ENCODE data around the gene C2orf80.
"Not testable (repeated sequence)": the region's sequence is repeated elsewhere in the genome, so short reads cannot be mapped to it uniquely, and the experiment has no call there.

The C2orf80 gene

DNA sequence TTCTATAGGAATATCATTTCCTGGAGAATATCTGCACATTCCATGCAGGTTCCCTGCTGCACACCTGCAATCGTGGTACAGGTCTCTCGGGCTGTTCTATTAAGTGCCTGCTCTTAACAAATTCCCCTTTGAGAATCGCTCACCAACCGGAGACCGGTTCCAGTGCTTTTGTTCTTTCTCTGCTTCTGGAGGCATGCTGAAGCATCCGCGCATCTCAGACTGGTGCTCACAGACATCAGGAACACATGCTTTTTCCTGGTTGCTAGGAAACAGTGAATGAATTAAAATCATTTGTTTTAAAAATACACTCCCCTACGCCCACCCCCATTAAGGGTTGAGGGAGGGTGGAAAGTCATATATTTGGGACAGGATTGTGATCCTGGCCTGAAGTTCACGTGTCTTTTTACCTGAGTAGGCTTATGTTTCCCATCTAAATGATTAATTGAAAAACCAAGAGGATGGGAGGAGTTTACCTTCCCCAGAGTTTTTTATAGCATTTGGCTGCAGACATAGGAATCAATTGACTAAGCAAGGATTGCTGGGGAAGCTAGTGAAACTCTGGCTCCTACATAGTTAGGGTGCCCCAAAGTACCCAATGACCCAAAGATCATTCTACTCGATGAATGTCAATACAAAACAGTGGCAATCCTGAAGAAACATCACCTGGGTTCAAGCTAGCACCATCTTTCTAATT is at the start of gene C2orf80:
C2orf80 (minus strand) TSS at position 221 of the 694 bp plus-strand sequence. CDS start 3,044 bp downstream, outside the sequence.
- peak; percentile 41 for FAIRE-seq

DNA sequence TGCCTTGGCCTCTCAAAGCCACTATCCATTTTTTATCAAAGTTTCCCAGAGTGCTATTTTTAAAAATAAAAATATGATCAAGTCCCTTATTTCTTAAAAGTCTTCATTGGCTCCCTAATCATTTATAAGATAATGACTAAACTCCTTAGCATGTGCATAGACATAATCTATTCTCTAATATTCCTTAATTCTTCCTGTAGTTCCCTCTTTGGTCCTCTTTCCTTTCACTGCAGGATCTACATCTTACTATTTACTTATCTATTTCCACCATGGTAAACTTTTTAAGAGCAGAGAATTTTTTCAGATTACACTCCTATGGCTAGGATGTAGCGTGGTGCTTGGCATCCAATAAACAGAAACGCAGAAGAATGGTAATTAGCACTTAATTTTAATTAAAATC is 46.0 kb upstream of the C2orf80 start:
- FAIRE-seq: no peak

DNA sequence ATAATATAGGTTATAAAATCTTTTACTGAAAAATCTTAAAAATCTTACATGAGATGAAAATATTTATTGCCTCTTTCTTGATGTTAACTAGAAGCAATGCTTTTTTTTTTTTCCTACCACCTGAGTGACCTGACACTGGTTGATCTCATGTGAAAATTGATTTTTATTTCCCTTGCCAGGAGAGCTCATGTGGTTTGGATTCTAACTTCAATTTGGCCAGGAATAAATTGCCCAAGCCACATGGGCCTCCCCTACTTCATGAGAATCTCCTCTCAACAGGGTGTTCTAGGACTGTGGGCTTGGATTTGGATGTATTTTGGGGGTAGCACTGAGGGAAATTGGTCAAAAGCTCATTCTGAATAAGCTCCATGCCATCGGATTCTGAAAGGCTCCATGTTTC is 45.0 kb upstream of the C2orf80 start:
- FAIRE-seq: no peak

DNA sequence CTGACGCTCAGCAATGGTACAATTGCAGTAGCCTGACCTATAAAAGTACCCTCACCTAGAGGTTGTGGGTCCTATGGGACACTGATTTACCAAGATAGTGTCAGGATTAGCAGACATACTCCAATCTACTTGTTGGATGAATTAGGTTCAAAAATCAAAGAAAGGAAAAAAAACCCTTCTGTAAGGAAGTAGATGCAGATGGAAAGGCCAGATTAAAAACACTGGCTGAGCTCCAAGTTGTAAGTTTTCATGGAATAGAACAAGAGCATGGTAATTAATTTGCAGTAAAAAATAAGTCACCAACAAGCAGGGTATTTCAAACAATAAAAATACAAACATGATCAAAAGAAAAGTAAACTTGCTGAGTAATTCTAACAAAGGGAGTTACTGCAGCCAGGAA is 38.6 kb upstream of the C2orf80 start:
- FAIRE-seq: no peak

DNA sequence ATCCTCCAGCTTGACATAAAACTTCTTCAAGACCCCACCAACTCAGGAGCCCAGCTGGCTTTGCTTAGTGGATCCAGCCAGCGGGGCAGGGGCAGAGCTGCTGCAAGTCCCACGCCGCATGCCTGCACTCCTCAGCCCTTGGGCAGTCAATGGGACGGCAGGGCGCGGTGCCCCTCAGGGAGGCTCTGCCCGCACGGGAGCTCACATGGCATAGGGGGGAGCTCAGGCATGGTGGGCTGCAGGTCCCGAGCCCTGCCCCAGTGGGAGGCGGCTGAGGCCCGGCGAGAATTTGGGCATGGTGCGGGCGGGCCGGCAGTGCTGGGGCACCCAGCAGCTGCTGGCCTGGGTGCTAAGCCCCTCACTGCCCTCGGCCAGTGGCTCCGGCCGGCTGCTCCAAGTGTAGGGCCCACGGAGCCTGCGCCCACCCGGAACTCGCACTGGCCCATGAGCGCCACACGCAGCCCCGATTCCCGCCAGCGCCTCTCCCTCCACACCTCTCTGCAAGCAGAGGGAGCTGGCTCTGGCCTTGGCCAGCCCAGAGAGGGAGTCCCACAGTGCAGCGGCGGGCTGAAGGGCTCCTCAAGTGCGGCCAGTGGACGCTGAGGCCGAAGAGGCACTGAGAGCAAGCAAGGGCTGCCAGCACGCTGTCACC is 37.9 kb upstream of the C2orf80 start:
- no peak for FAIRE-seq

DNA sequence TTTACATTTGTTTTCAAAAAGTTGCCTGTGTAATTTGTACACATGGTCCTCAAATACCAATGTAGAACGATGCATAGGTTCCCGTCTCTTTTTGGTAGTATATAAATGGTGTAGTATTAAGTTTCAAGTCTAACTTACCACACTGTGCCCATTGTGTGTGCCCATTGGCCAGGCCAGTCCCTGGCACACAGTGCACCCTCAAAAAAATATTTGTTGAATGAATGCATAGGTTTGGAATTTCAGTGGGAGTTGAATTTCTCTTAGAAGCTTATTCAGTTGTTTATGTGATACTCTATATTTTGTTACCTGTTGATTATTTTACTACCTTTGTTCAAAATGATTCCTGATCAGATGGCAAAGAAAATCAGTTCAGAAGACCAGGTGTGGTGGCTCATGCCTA is 35.0 kb upstream of the C2orf80 start:
- FAIRE-seq: no peak

DNA sequence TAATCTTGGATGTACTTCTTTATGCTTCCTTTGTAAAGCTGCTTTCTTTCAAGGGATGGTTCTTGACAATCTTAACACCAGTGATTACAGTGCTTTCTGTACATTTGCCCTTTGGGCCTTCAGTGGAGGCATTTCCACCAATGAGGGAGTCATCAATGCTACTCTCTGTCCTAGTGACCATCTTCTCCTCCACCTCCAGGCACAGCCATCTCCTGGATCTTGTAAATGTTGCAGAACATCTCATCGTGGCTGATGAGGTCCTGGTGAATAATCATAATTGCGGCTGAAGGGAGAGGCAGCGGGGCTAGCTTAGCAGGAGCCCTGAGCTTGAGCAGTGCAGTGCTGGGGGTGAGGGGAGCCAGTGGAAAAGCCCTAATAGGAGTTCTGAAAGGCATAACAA is 32.5 kb upstream of the C2orf80 start:
- no peak for FAIRE-seq

DNA sequence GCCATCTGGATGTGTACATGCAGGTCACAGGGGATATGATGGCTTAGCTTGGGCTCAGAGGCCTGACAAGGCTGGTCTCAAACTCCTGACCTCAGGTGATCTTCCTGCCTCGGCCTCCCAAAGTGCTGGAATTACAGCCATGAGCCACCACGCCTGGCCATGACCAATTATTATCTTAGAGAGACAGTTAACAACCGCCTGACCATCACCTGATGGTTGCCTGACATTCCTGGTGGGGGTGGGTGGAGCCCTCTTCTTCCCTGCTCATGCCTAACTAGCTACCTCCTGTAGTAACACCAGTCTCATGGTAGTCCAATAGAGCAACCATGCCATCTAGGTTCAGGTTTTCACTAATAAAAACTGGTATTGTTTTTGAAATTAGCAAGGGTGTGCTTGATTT is 32.0 kb upstream of the C2orf80 start:
- not testable (repeated sequence) for FAIRE-seq

DNA sequence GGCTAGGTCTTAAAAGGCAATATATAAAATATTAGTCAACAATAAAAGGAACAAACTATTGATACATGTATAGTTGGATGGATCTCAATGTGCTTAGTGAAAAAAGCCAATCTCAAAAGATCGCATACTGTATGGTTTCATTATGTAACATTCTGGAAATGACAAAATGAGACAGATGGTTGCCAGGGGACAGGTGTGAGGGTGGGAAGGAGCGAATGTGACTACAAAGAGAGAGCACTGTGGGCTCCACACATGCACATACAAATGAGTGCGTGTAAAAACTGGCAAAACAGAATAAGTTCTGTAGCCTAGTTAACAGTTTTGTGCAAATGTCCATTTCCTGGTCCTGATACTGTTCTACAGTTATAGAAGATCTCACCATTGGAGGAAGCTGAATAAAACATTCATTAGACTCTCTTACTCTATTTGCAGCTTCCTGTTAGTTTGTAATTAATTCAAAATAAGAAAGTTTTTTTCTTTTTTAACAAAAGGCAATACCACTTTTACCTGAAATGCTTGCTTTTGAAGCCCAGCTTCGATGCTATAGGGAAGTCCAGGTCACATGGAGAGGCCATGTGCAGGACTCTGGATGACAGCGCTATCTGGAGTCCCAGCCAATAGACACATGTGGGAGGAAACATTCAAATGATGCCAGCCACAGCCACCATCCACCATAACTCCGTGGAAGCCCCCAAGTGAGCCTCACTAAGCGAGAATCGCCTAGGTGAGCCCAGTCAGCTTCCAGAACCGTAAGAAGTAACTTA is 21.0 kb upstream of the C2orf80 start:
- FAIRE-seq: no peak

DNA sequence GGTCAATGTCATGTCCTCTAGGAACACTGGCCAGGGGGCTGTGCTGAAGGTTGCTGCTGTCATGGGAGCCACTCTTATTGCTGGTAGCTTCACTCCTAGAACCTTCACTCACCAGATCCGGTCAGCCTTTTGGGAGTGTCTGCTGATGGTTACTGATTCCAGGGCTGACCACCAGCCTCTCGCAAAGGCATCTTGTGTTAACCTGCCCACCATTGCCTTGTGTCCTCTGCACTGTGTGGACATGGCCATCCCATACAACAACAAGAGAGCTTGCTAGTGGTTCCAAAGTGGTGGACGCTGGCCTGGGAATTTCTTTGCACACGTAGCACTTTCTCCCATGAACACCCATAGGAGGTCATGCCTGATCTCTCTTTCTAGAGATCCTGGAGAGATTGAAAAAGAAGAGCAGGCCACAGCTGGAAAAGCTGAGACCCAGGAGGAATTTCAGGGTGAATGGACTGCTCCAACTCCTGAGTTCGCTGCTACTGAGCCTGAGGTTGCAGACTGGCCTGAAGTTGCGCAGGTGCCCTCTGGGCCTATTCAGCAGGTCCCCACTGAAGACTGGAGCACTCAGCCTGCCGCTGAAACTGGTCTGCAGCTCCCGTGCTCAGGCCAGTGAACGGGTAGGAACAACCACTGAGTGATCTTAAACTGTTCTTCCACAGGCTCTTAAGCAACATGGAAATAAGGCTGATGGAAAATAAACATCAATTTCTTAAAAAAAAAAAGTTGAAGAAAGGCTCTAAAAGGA is 18.7 kb upstream of the C2orf80 start:
- no peak for FAIRE-seq

DNA sequence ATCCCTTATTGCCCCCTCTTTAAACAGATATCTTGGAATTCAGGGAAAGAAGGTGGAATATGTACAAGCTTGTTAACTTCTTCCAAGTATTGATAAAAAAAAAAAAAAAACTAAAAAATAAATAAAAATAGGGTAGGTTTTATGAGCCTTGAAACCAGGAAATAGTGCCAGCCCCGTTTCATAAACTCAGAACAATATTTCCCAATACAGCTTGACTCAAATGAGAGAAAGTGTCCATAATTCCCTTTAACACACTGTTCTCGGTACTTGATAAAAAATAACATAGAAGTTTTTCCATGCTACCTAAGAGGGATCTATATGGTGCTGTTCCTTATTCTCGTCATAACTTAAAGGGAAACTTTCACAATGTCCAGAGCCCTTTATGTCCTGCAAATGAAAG is 17.9 kb upstream of the C2orf80 start:
- FAIRE-seq: no peak

DNA sequence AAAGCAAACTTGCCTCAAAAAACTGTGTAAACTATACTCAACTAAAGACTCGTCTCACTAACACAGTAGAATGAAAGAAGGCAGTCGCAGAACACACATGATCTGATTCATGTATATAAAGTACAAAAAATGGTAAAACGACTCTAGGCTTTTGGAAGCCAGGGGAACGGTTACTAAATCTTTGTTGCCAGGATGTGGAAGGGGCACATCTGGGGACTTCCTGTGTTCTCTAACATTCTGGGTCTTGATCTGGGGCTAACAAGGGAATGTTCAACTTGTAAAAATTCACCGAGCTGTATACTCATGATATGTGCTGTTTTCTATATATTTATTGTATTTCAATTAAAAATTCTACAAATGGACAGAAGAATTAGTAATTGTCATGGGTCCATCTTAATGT is 14.3 kb upstream of the C2orf80 start:
- no peak for FAIRE-seq

DNA sequence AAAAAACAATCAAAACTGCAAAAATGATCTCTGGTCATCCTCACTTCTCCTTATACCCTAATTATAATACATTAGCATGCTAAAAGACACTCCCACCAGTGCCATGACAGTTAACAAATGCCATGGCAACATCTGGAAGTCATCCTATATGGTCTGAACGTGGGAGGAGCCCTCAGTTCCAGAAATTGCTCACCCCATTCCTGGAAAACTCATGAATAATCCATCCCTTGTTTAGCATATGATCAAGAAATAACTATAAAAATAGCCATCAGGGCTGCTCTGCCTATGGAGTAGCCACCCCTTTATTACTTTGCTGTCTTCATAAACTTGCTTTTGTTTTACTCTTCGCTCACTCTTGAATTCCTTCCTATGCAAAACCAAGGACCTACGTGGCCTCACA is 5.7 kb upstream of the C2orf80 start:
- no peak for FAIRE-seq

DNA sequence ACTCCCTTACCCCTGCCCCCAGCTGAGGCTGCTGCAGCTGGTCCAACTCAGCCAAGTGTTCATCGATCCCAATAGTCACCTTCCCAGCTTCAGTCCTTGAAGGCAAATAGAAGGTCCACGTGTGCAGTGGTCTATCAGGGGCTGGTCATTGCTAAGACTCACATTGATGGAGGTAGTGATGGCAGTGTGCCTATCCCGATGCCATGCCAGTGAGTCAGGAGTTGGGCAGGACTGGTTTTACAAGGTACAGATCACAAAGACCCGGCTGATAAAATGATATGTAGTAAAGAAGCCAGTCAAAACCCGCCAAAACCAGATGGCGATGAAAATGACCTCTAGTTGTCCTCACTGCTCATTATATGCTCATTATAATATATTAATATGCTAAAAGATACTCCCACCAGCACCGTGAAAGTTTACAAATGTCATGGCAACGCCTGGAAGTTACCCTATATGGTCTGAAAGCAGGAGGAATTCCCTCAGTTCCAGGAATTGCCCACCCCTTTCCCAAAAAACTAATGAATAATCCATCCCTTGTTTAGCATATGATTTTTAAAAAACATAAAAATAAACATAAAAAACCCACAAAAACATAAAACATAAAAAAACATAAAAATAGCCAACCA is 2.9 kb upstream of the C2orf80 start:
- no peak for FAIRE-seq

DNA sequence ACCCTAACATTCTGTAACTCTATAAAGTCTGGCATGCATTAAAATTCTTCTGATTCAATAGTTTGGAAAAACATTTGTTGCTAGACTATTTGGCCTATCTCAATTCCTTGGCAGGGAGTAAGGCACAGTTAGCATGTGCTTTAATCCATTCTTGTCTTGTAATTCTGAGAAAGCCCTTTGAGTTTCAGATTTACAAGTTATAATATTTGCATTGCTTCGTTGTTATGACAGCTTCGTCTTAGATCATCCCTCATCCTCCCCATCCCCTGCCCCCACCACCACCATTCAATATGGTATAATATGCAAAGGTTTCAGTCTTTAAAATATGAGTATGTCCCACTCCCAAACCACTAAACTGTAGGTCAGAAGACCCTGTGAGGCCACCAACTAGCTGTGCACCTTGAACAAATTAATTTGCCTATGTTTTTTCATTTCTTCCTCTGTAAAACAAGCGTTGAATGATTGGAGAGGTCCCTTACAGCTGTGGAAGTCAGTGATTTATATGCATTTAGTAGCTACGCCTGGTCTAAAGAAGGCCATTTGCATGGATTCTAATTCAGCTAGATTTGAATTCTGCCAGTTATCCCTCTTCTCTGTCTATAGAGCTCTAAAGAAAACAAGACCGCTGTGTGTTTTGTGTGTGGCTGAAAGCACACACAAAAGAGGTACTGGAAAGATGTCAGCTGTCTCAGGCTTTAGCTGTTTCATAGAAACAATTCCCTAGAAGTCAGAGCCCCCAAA is 591 bp downstream of the C2orf80 start:
- FAIRE-seq: no peak

DNA sequence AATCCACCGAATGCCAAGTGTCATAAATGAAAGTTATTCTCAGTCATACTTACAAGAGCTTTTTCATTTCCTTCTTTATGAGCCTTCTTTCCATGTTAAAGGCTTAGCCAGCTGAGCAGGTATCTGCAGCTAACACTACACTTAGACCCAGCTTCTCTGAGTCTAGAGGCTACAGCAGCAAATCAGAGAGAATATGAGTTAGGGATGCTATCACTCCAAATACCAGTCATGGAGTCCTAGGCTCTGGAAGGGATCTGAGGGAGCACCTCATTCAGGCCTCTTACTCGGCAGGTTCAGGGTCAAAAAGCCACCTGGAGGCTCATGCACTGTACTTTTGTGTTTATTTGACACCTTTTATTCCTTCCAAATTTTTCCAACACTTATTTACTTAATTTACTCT is 2.9 kb downstream of the C2orf80 start:
- FAIRE-seq: no peak

DNA sequence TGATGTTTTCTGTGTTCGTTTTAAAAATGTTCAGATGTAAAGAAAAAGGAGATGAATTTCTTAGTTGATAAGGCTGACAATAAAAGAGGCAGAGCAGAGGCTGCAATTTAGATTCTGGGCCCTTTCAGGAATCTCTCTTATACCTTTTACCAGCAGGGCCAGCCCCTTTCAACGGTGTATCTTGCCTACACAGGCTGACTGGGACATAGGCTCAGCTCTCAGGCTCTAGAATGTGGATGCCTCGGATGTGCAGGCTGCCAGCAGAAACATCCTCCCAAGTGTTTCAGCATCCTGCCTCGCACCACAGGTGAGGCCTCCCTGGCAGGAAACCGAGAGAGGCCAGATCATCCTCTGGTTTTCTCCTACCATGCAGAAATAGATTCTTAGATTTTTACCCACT is 3.4 kb downstream of the C2orf80 start:
- no peak for FAIRE-seq

DNA sequence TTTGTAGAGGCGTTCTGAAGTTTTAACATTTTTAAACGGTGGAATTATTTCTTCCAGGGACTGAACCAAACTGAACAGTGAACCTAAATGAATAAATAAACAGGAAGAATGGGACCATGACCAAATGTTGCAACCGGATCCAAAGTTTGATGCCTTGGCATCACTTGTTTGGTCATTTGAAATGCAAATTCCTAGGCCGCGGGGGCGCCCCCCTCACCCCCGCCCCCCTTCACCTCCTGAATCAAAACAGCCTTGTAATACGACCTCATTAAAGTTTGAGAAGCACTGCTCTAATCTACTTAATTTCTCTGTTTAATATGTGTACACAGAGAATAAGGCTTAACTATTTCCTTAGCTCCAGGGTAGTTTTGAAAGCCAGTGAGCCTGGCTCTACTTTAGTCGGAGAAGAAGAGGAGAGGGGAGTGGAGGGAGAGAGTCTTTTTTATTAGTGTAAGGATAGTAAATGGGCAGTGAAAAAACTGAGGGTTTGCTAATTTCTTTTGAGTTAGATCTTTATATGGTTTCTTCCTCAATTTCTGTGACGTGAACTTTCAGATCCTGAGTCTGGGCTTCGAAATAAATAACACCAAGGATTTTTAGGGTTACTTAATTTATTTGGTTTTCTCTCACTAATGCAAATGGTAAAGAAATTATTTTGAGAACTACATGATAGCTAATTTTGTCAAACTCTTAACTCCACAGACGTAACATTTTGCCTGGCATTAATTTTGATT is 5.7 kb downstream of the C2orf80 start:
- FAIRE-seq: no peak

DNA sequence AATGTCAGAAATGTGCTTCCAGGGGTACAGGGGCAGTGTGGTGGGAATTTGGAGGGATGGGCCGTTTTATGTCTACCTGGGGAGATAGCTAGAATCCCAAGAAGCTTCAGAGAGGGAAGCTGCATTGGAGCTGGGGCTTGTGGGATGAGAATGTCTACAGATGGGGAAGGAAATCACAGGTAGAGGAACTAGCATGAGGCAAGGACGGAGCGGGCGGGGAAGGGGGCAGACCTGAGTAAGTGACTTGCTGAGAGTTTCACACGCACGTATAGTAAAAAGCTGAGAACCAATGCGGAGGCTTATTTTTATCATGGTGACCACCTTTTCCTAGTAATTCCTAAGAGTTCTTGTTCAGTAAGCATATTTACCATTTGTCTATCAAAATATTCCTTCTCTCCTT is 6.3 kb downstream of the C2orf80 start:
- no peak for FAIRE-seq

DNA sequence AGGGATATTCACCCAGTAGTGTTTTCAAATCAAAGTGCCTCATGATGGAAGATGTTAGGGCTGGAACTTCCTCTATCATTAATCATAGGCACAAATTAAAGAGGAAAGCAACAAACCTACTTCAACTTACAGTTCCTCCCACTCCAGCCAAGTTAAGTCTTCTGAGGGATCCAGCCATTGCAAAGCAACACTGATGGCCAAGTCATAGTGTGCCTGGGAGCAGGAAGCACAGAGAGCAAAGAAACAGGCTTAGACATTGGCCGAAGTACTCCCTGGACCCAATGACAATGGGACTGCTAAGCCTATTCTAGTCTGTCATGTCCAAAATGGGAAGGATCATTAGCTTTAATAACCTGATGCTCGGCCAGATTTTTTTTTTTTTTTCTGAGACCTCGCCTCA is 7.0 kb downstream of the C2orf80 start:
- no peak for FAIRE-seq

DNA sequence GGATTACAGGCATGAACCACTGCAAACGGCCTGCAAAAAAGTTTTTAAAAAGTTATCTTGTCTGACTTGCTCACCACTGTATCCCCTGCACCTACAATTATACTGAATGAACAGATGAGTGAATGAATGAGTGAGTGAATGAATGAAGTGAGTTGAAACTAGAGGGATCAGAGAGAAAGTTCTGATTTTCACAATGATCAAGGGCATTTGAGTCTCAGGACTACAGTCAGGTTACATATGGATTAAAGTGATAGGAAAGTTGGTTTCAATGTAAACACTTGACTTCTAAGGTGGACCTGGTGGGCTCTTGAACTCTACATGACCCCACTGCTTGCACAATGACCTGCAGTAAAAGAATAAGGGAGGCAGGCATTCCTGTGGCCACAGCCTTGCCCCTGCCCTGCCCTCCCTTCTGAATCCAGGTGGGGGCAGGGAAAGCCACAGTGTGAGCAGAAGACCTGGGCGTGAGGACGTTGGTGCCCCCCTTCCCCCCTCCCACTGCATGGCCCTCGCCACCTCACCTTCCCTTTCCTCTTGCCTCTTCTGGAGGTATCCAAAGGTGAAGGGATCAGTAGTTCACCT is 10.7 kb downstream of the C2orf80 start:
- FAIRE-seq: no peak
